HEK293 (cell line): ENCODE results near the gene ARHGDIA.

Experiments used
- CTCF ChIA-PET: fragments of 350-600 bp; formaldehyde crosslinking; extraction: SDS; loops from one replicate; lab custom pipeline; 2021; ENCODE audit warnings: antibody characterized with exemption; lab: Yijun Ruan, JAX
- POLR2A ChIA-PET: fragments of 300-600 bp; formaldehyde crosslinking; extraction: SDS; loops from one replicate; lab custom pipeline; 2020; ENCODE audit warnings: antibody characterized with exemption, inconsistent platforms; lab: Yijun Ruan, JAX
- H3K27ac ChIP-seq: fragments of 200-500 bp; sonication (Bioruptor generic); 2 replicates; pipeline ENCODE4 v1.5.1; 2014; ENCODE audit warnings: low read depth, low read length, control low read depth, inconsistent platforms; ENCODE audit errors: extremely low read depth
- H3K36me3 ChIP-seq, 2 experiments: fragments of 200-500 bp in 1 of 2; sonication (Bioruptor generic) in 1 of 2; 1 replicate in 1 of 2; 2 replicates in 1 of 2; pipeline ENCODE4 v1.5.1; 2014 to 2017; ENCODE audit warnings: inconsistent platforms in 2 of 2, low read length in 2 of 2; ENCODE audit not compliant: control insufficient read depth in 2 of 2, insufficient read depth in 1 of 2
- H3K4me1 ChIP-seq: fragments of 200-500 bp; sonication (Bioruptor generic); 2 replicates; pipeline ENCODE4 v1.5.1; 2014; ENCODE audit warnings: mild to moderate bottlenecking, low read length, inconsistent platforms; ENCODE audit not compliant: control insufficient read depth, insufficient read depth
- H3K4me3 ChIP-seq: 2 replicates; pipeline ENCODE4 v1.5.1; 2011; ENCODE audit warnings: low read depth, mild to moderate bottlenecking, control low read depth, low read length, moderate library complexity
- H3K9me3 ChIP-seq: fragments of 200-500 bp; sonication (Bioruptor generic); 2 replicates; pipeline ENCODE4 v1.5.1; 2014; ENCODE audit warnings: low read depth, low read length, inconsistent platforms; ENCODE audit not compliant: control insufficient read depth, insufficient read depth
- BCL6B ChIP-seq: fragments of 450-650 bp; formaldehyde crosslinking; IDR thresholded peaks from 2 replicates; pipeline ENCODE4 v1.5.1; 2017; ENCODE audit warnings: missing biosample characterization, missing genetic modification characterization
- ELK4 ChIP-seq: IDR thresholded peaks from 2 replicates; pipeline ENCODE4 v1.6.1; 2011; ENCODE audit warnings: mild to moderate bottlenecking, low read depth, low read length, borderline replicate concordance
- GLI2 ChIP-seq: fragments of 450-650 bp; formaldehyde crosslinking; IDR thresholded peaks from 2 replicates; pipeline ENCODE4; 2017; ENCODE audit warnings: missing biosample characterization, missing genetic modification characterization, low read depth, borderline replicate concordance
- HIC1 ChIP-seq: fragments of 450-650 bp; formaldehyde crosslinking; IDR thresholded peaks from 2 replicates; pipeline ENCODE4 v1.5.1; 2016; ENCODE audit warnings: missing biosample characterization, missing genetic modification characterization
- SETDB1 ChIP-seq: IDR thresholded peaks from one replicate; pipeline ENCODE4 v1.6.1; 2017; ENCODE audit warnings: mild to moderate bottlenecking, low read length, moderate library complexity, mixed read lengths; ENCODE audit not compliant: insufficient read length
- SP2 ChIP-seq: fragments of 450-650 bp; formaldehyde crosslinking; IDR thresholded peaks from 2 replicates; pipeline ENCODE4 v1.5.1; 2016; ENCODE audit warnings: missing biosample characterization, missing genetic modification characterization
- SP3 ChIP-seq: fragments of 450-650 bp; formaldehyde crosslinking; IDR thresholded peaks from 2 replicates; pipeline ENCODE4 v1.5.1; 2016; ENCODE audit warnings: missing biosample characterization, missing genetic modification characterization
- SP7 ChIP-seq: fragments of 450-650 bp; formaldehyde crosslinking; IDR thresholded peaks from 2 replicates; pipeline ENCODE4 v1.5.1; 2016; ENCODE audit warnings: missing biosample characterization, missing genetic modification characterization
- TRIM28 ChIP-seq: IDR thresholded peaks from 2 replicates; pipeline ENCODE4 v1.6.1; 2011; ENCODE audit warnings: low read length, control low read depth, borderline replicate concordance
- WT1 ChIP-seq: fragments of 450-650 bp; formaldehyde crosslinking; IDR thresholded peaks from 2 replicates; pipeline ENCODE4 v1.5.1; 2016; ENCODE audit warnings: missing biosample characterization, missing genetic modification characterization
- ZBTB20 ChIP-seq: fragments of 450-650 bp; formaldehyde crosslinking; IDR thresholded peaks from 2 replicates; pipeline ENCODE4 v1.5.1; 2016; ENCODE audit warnings: missing biosample characterization, missing genetic modification characterization
- ZFP37 ChIP-seq: fragments of 450-650 bp; formaldehyde crosslinking; IDR thresholded peaks from 2 replicates; pipeline ENCODE4 v1.5.1; 2016; ENCODE audit warnings: missing biosample characterization, missing genetic modification characterization
- ZNF138 ChIP-seq: fragments of 450-650 bp; formaldehyde crosslinking; IDR thresholded peaks from 2 replicates; pipeline ENCODE4 v1.5.1; 2016; ENCODE audit warnings: missing biosample characterization, missing genetic modification characterization, borderline replicate concordance
- ZNF214 ChIP-seq: fragments of 450-650 bp; formaldehyde crosslinking; IDR thresholded peaks from 2 replicates; pipeline ENCODE4 v1.5.1; 2017; ENCODE audit warnings: missing biosample characterization, mild to moderate bottlenecking, missing genetic modification characterization, borderline replicate concordance
- ZNF223 ChIP-seq: fragments of 450-650 bp; formaldehyde crosslinking; IDR thresholded peaks from 2 replicates; pipeline ENCODE4 v1.5.1; 2016; ENCODE audit warnings: missing biosample characterization, missing genetic modification characterization
- ZNF23 ChIP-seq: fragments of 450-650 bp; formaldehyde crosslinking; IDR thresholded peaks from 2 replicates; pipeline ENCODE4 v1.5.1; 2016; ENCODE audit warnings: missing biosample characterization, missing genetic modification characterization, borderline replicate concordance
- ZNF274 ChIP-seq, 2 experiments: fragments of 200-500 bp in 1 of 2; fragments of 450-650 bp in 1 of 2; sonication (Bioruptor generic) in 1 of 2; formaldehyde crosslinking in 1 of 2; IDR thresholded peaks; 2 replicates each; pipeline versions ENCODE4 v1.5.1 to v1.6.1; 2014 to 2016; ENCODE audit warnings: borderline replicate concordance in 1 of 2, inconsistent platforms in 1 of 2, low read length in 1 of 2, missing biosample characterization in 1 of 2, missing genetic modification characterization in 1 of 2
- ZNF473 ChIP-seq: fragments of 450-650 bp; formaldehyde crosslinking; IDR thresholded peaks from 2 replicates; pipeline ENCODE4 v1.5.1; 2017; ENCODE audit warnings: missing biosample characterization, missing genetic modification characterization
- ZNF555 ChIP-seq: fragments of 450-650 bp; formaldehyde crosslinking; conservative IDR thresholded peaks from 2 replicates; pipeline ENCODE4 v1.5.1; 2017; ENCODE audit warnings: missing biosample characterization, mild to moderate bottlenecking, missing genetic modification characterization, inconsistent platforms
- ZNF621 ChIP-seq: fragments of 450-650 bp; formaldehyde crosslinking; IDR thresholded peaks from 2 replicates; pipeline ENCODE4 v1.5.1; 2017; ENCODE audit warnings: missing biosample characterization, missing genetic modification characterization
- ZNF623 ChIP-seq: fragments of 450-650 bp; formaldehyde crosslinking; IDR thresholded peaks from 2 replicates; pipeline ENCODE4 v1.5.1; 2016; ENCODE audit warnings: missing biosample characterization, missing genetic modification characterization
- ZNF629 ChIP-seq: fragments of 450-650 bp; formaldehyde crosslinking; IDR thresholded peaks from 2 replicates; pipeline ENCODE4 v1.5.1; 2017; ENCODE audit warnings: missing biosample characterization, missing genetic modification characterization
- ZNF747 ChIP-seq: fragments of 450-650 bp; formaldehyde crosslinking; IDR thresholded peaks from 2 replicates; pipeline ENCODE4 v1.5.1; 2016; ENCODE audit warnings: missing biosample characterization, missing genetic modification characterization
- TF ChIP-seq, protein P1 (sequence below): fragments of 450-650 bp; formaldehyde crosslinking; IDR thresholded peaks from 2 replicates; pipeline ENCODE4 v1.5.1; 2016; ENCODE audit warnings: missing biosample characterization, missing genetic modification characterization, borderline replicate concordance

ARHGDIA gene

DNA sequence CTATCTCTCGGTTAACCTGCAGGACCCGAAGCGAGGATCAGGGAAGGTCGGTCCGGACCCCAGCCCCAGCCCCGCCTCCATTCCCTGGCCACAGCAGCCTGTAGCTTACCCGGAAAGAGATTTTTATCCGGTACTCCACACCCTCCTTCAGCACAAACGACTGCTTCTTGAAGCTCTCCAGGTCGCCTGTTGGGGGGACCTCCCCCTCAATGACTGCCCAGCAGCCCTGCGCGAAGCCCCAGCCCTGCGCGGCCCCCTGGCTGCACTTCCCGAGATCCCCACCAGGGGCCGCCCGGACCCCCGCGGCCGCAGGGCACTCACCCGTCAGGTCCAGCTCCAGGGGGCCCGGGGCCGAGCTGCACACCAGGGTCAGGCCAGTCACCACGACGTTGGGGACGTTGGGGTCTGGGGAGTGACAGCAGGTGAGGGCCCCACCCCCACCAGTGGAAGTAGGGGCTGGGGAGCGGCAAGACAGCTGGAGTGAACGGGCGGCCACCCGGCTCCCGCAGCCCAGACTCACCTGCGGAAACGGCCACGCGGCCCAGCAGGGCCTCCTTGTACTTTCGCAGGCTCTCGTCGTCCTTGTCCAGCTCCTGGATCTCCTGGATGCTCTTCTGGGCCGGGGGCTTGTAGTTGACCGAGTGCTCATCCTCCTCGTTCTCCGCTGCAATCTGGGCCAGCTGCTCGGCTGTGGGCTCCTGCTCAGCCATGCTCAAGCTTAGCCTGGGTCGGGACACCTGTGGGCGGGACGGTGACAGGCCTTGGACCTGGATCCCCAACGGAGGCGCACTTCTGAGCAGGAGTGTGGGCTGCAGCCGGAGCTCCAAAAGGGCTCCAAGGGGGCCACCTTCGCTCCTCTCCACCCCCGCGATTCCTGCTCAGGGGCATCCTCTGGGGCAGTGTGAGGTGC, 1.7 kb downstream of the ARHGDIA start (continued):
- TF ChIP-seq BCL6B (tag by site-specific recombination) (no peak), SP7 (tag by site-specific recombination) (peak; percentile 54; the same call in 1 of the 2 replicates), ZNF555 (tag by site-specific recombination) (no peak), ZNF138 (tag by site-specific recombination) (no peak), ZBTB20 (tag by site-specific recombination) (peak; percentile 96)

DNA sequence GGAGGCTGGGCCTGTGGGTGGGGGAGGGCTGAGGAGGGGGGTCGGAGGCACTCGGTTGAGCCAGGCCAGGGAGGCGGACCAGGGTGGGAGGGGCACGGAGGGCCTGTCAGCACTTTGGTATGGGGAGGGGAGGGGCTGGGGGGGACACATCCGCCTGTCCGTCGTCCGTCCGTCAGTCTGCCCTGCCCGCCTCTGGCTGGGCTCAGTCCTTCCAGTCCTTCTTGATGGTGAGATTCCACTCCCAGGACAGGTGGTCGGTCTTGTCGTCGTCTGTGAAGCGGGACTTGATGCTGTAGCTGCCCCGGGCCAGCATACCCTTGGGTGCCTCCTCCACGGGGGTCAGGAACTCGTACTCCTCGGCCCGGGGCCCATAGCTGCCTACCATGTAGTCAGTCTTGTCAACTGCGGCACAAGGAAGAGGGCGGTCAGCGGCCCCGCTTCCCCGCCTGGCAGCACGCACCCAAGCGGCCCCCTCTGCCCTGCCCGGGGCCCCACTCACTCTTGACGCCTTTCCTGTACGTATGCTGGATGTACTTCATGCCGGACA, 2.4 kb downstream of the ARHGDIA start:
- peak overlapping the region; percentile 100 for H3K27ac ChIP-seq
- no peak overlapping the region for H3K4me3 ChIP-seq
- H3K4me1 ChIP-seq = peaks cover 17% of the 10 kb centered on the region; the same call in 1 of the 2 replicates
- peaks cover 5 to 64% of the 10 kb centered on the region in 2 experiments; a peak in 2 of 3 replicates for H3K36me3 ChIP-seq
- no peaks in the 10 kb centered on the region for H3K9me3 ChIP-seq
- CTCF ChIA-PET = interaction anchor here (0.6 to 2.6 kb wide), 14 partner anchors 11 to 152 kb away, joined by 3 to 15 read pairs (median 4); partner anchors contain the start of genes MAFG and PCYT2
- POLR2A ChIA-PET = interaction anchor here (1.1 to 2.7 kb wide), 9 partner anchors 8 to 166 kb away, joined by 3 to 17 read pairs (median 8); partner anchors contain the start of genes CENPX, LRRC45, MRPL12 and P4HB
- TF ChIP-seq WT1 (tag by site-specific recombination) = no peak
- no peak for TF ChIP-seq ZNF621 (tag by site-specific recombination)
- no peak for TF ChIP-seq ZNF274 (IDR thresholded peaks at IDR 0.05; ENCODE audit: low read length)
- TF ChIP-seq ZNF274 (tag by site-specific recombination; IDR thresholded peaks at IDR 0.05; ENCODE audit: borderline replicate concordance) = no peak
- no peak for TF ChIP-seq ZNF214 (tag by site-specific recombination)
- no peak for TF ChIP-seq ZNF223 (tag by site-specific recombination)
- TF ChIP-seq SETDB1 = no peak
- no peak for TF ChIP-seq ELK4
- peak; percentile 49 for TF ChIP-seq SP3
- TF ChIP-seq SP2 (tag by site-specific recombination) = peak; percentile 65
- no peak for TF ChIP-seq ZFP37 (tag by site-specific recombination)
- TF ChIP-seq HIC1 = no peak
- TF ChIP-seq ZNF629 (tag by site-specific recombination) = peak; percentile 12; the same call in 1 of the 2 replicates
- no peak for TF ChIP-seq GLI2 (tag by site-specific recombination)
- TF ChIP-seq ZNF473 = no peak
- TF ChIP-seq ZNF747 (tag by site-specific recombination) = no peak
- TF ChIP-seq BCL6B (tag by site-specific recombination) = no peak
- TF ChIP-seq ZNF623 = no peak
- TF ChIP-seq TRIM28 = no peak
- no peak for TF ChIP-seq ZNF23
- TF ChIP-seq, protein P1, sequence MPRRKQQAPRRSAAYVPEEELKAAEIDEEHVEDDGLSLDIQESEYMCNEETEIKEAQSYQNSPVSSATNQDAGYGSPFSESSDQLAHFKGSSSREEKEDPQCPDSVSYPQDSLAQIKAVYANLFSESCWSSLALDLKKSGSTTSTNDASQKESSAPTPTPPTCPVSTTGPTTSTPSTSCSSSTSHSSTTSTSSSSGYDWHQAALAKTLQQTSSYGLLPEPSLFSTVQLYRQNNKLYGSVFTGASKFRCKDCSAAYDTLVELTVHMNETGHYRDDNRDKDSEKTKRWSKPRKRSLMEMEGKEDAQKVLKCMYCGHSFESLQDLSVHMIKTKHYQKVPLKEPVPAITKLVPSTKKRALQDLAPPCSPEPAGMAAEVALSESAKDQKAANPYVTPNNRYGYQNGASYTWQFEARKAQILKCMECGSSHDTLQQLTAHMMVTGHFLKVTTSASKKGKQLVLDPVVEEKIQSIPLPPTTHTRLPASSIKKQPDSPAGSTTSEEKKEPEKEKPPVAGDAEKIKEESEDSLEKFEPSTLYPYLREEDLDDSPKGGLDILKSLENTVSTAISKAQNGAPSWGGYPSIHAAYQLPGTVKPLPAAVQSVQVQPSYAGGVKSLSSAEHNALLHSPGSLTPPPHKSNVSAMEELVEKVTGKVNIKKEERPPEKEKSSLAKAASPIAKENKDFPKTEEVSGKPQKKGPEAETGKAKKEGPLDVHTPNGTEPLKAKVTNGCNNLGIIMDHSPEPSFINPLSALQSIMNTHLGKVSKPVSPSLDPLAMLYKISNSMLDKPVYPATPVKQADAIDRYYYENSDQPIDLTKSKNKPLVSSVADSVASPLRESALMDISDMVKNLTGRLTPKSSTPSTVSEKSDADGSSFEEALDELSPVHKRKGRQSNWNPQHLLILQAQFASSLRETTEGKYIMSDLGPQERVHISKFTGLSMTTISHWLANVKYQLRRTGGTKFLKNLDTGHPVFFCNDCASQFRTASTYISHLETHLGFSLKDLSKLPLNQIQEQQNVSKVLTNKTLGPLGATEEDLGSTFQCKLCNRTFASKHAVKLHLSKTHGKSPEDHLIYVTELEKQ = 0 out of 2 replicates have a peak, but pooled peaks have one; percentile 20
